GM12878 (cell line): ENCODE data around the gene GPSM1. TPM values are rescaled to one million over a fixed set of nuclear protein-coding genes. Genes with fewer than 3 reads are reported as not detected.
"Not testable (repeated sequence)": the region's sequence is repeated elsewhere in the genome, so short reads cannot be mapped to it uniquely, and the experiment has no call there.

Source experiments
- ATAC-seq: fragments of 200-7000 bp; cut with Tn5 transposase; 3 replicates; pipeline ENCODE4 v1.9.1; 2020; ENCODE audit warnings: mild to moderate bottlenecking, moderate library complexity
- BruUV-seq: library from RNA; stranded (reverse); fragments of 400-500 nt; replicated peaks from 2 replicates; lab custom pipeline; 2021; lab: Mats Ljungman, UMichigan
- CTCF ChIA-PET: fragments of 300-600 bp; sonication (Branson Sonifier 250); formaldehyde crosslinking; extraction: SDS; loops from one replicate; lab custom pipeline; 2021; ENCODE audit warnings: inconsistent platforms; lab: Yijun Ruan, JAX
- POLR2A ChIA-PET: fragments of 350-600 bp; formaldehyde crosslinking; extraction: SDS; loops from one replicate; lab custom pipeline; 2021; ENCODE audit warnings: inconsistent platforms; lab: Charles Lee
- RAD21 ChIA-PET: fragments of 300-600 bp; sonication (Branson Sonifier 250); formaldehyde crosslinking; loops from one replicate; lab custom pipeline; 2023; ENCODE audit warnings: antibody characterized with exemption; ENCODE audit not compliant: unreplicated experiment; lab: Charles Lee
- SMC1A ChIA-PET: fragments of 300-600 bp; sonication (Branson Sonifier 250); formaldehyde crosslinking; loops from one replicate; lab custom pipeline; 2023; ENCODE audit not compliant: unreplicated experiment, uncharacterized antibody; lab: Charles Lee
- DNase-seq: peaks from one replicate; pipeline ENCODE4 v3.0.0-alpha.2; 2011; ENCODE audit warnings: low read depth, low spot score
- FAIRE-seq: peaks from 3 replicates; lab custom pipeline; 2011; peaks lifted over from hg19 to GRCh38; lab: Jason Lieb, UNC
- H2AFZ ChIP-seq: 2 replicates; pipeline ENCODE4 v1.6.0; 2011; ENCODE audit warnings: low read depth, low read length, control low read depth; ENCODE audit not compliant: control insufficient read depth
- H3K27ac ChIP-seq: 2 replicates; pipeline ENCODE4 v1.5.1; 2011; ENCODE audit warnings: control low read depth; ENCODE audit not compliant: control insufficient read depth, insufficient read depth
- H3K27me3 ChIP-seq, 2 experiments: replicated peaks in 1 of 2; 2 replicates each; pipeline versions ENCODE4 v1.6.0 to v1.6.1; 2011; ENCODE audit warnings: low read length in 1 of 2; ENCODE audit not compliant: control insufficient read depth in 2 of 2, insufficient read depth in 2 of 2
- H3K36me3 ChIP-seq, 2 experiments: 2 replicates each; pipeline ENCODE4 v1.5.1; 2011; ENCODE audit warnings: low read length in 1 of 2; ENCODE audit not compliant: control insufficient read depth in 2 of 2, insufficient read depth in 2 of 2
- H3K4me1 ChIP-seq: 2 replicates; pipeline ENCODE4 v1.6.1; 2011; ENCODE audit warnings: mild to moderate bottlenecking, low read length, moderate library complexity, mixed read lengths; ENCODE audit not compliant: control insufficient read depth, insufficient read depth
- H3K4me2 ChIP-seq: 2 replicates; pipeline ENCODE4 v1.6.0; 2011; ENCODE audit warnings: control low read depth; ENCODE audit not compliant: control insufficient read depth, insufficient read depth
- H3K4me3 ChIP-seq: fragments of 200-600 bp; sonication (generic); 2 replicates; pipeline ENCODE4 v1.5.1; 2016
- H3K79me2 ChIP-seq: 2 replicates; pipeline ENCODE4 v1.6.0; 2011; ENCODE audit warnings: low read length; ENCODE audit not compliant: control insufficient read depth, insufficient read depth
- H3K9ac ChIP-seq: 2 replicates; pipeline ENCODE4 v1.8.0; 2011; ENCODE audit warnings: low read length, control low read depth, mixed read lengths; ENCODE audit not compliant: control insufficient read depth, insufficient read depth
- H3K9me3 ChIP-seq: replicated peaks from 3 replicates; pipeline ENCODE4 v1.5.1; 2011; ENCODE audit warnings: mild to moderate bottlenecking, low read length; ENCODE audit not compliant: control insufficient read depth, insufficient read depth
- H4K20me1 ChIP-seq: 2 replicates; pipeline ENCODE4 v1.6.0; 2011; ENCODE audit not compliant: control insufficient read depth, insufficient read depth
- GABPA ChIP-seq: IDR thresholded peaks from 2 replicates; pipeline ENCODE4 v1.6.1; 2014; ENCODE audit warnings: antibody characterized with exemption, low read depth, mild to moderate bottlenecking, inconsistent platforms
- NFIC ChIP-seq: IDR thresholded peaks from 2 replicates; pipeline ENCODE4 v1.6.1; 2012; ENCODE audit warnings: low read depth, mild to moderate bottlenecking, inconsistent platforms, low read length, moderate library complexity
- POU2F2 ChIP-seq: IDR thresholded peaks from 3 replicates; pipeline ENCODE4 v1.6.1; 2011; ENCODE audit warnings: low read depth, mild to moderate bottlenecking, low read length, borderline replicate concordance
- RUNX3 ChIP-seq: IDR thresholded peaks from 2 replicates; pipeline ENCODE4 v1.6.1; 2012; ENCODE audit warnings: low read length, inconsistent platforms
- STAT3 ChIP-seq: IDR thresholded peaks from 2 replicates; pipeline ENCODE4 v1.6.1; 2011; ENCODE audit warnings: low read depth, low read length, improper control_type of control experiment
- WGBS: methylation state at CpG from one replicate; pipeline ENCODE4 v1.1.6; 2016; ENCODE audit warnings: low lambda C conversion rate; ENCODE audit not compliant: insufficient replicate concordance, insufficient coverage; ENCODE audit errors: missing lambda C conversion rate; 5-methylcytosine and 5-hydroxymethylcytosine counted together
- in situ Hi-C: fragments of 300-500 bp; cut with MboI; formaldehyde crosslinking; loops from 9 replicates; pipeline ENCODE4 v1.14.3; 2018; ENCODE audit warnings: mixed read lengths
- intact Hi-C: fragments of 100-400 bp; cut with micrococcal nuclease; formaldehyde crosslinking; loops from one replicate; pipeline ENCODE4 v1.14.2; 2022; ENCODE audit not compliant: unreplicated experiment
- polyA plus RNA-seq, 11 experiments: library from polyadenylated mRNA; depleted of rRNA in 4 of 11; unstranded in 6 of 11; stranded (reverse) in 5 of 11; fragments of >200 nt; fragmentation: Nextera tagmentation in 4 of 11; fragmentation: Illumina TruSeq in 1 of 11; extraction: Ambion mirVana in 4 of 11; extraction: Trizol in 1 of 11; gene quantifications; 1 replicate in 1 of 11; 2 replicates in 10 of 11; pipeline versions ENCODE4 v1.2.1 to v1.2.3, GENCODE V29; 2011 to 2016; ENCODE audit warnings: inconsistent platforms in 2 of 11, missing spikeins in 2 of 11, low read depth in 1 of 11
- total RNA-seq, 4 experiments: library from RNA; depleted of rRNA in 3 of 4; stranded (reverse); fragments of >200 nt in 3 of 4; fragmentation: Illumina TruSeq in 1 of 4; extraction: Trizol in 1 of 4; gene quantifications; 2 replicates each; pipeline versions ENCODE4 v1.2.1 to v1.2.3, GENCODE V29; 2013 to 2021

GPSM1 gene
- total and polyA plus RNA-seq, 10 of the 15 experiments (the other 5 are each of a cell fraction or from before 2014, with no cell fraction given): 0.04 to 0.10 (median 0.10) TPM; not detected in 7

GRCh38 chr9:136318776-136319241 lies 8.5 kb upstream of the GPSM1 start (continued):
- no peak for TF ChIP-seq POU2F2
- no peak for TF ChIP-seq NFIC
- TF ChIP-seq STAT3: no peak
- TF ChIP-seq GABPA: no peak
- TF ChIP-seq RUNX3: no peak

GRCh38 chr9:136319244-136319643 lies 8.1 kb upstream of the GPSM1 start:
- BruUV-seq: not testable (repeated sequence)

GRCh38 chr9:136319955-136320354 lies 7.4 kb upstream of the GPSM1 start:
- FAIRE-seq, H3K9me3 ChIP-seq, BruUV-seq, H3K9ac ChIP-seq, H3K79me2 ChIP-seq, CTCF ChIA-PET, H3K4me3 ChIP-seq, H3K4me1 ChIP-seq, H3K36me3 ChIP-seq, H3K4me2 ChIP-seq, H4K20me1 ChIP-seq, in situ Hi-C loops, DNase-seq, H2AFZ ChIP-seq, SMC1A ChIA-PET, H3K27me3 ChIP-seq, RAD21 ChIA-PET, ATAC-seq, H3K27ac ChIP-seq, intact Hi-C loops: not testable (repeated sequence)
- POLR2A ChIA-PET: interaction anchor here (0.7 kb wide), 1 partner anchor 9 kb away, joined by 4 read pairs; no protein-coding TSS in a partner anchor
- WGBS: 47% methylated on average over 3 of the region's 3 CpGs

More at GRCh38 chr9:136319244-136319643, 8.1 kb upstream of the GPSM1 start:
- RAD21 ChIA-PET, H3K4me2 ChIP-seq, H3K27me3 ChIP-seq, H3K4me3 ChIP-seq, H3K9ac ChIP-seq, H3K27ac ChIP-seq, intact Hi-C loops, DNase-seq, FAIRE-seq, H4K20me1 ChIP-seq, SMC1A ChIA-PET, ATAC-seq, H3K36me3 ChIP-seq, CTCF ChIA-PET, H3K4me1 ChIP-seq, in situ Hi-C loops, H3K79me2 ChIP-seq, H2AFZ ChIP-seq: not testable (repeated sequence)
- H3K9me3 ChIP-seq: peaks cover 10% of the 10 kb centered on the region; the same call in 2 of the 3 replicates
- 76% methylated on average over 12 of the region's 14 CpGs for WGBS
- POLR2A ChIA-PET: interaction anchor here (0.7 kb wide), 1 partner anchor 10 kb away, joined by 4 read pairs; no protein-coding TSS in a partner anchor

GRCh38 chr9:136320972-136321371 lies 6.4 kb upstream of the GPSM1 start:
- FAIRE-seq, H3K9ac ChIP-seq, H3K79me2 ChIP-seq, H3K4me2 ChIP-seq, H3K4me1 ChIP-seq, H3K27me3 ChIP-seq, H3K27ac ChIP-seq, H3K4me3 ChIP-seq, RAD21 ChIA-PET, H3K9me3 ChIP-seq, H3K36me3 ChIP-seq, ATAC-seq, DNase-seq, SMC1A ChIA-PET, BruUV-seq, POLR2A ChIA-PET, in situ Hi-C loops, H4K20me1 ChIP-seq, CTCF ChIA-PET, H2AFZ ChIP-seq, intact Hi-C loops: not testable (repeated sequence)
